ENCODE results near the gene CAPN3. TPM values are rescaled to one million over a fixed set of nuclear protein-coding genes. Genes with fewer than 3 reads are reported as not detected.

Gene CAPN3
- total RNA-seq, 3 donors from 2014 or later (not counting 1 experiment from before 2014, with no cell fraction given) = 5.5 to 10.8 (median 6.8) TPM

DNA sequence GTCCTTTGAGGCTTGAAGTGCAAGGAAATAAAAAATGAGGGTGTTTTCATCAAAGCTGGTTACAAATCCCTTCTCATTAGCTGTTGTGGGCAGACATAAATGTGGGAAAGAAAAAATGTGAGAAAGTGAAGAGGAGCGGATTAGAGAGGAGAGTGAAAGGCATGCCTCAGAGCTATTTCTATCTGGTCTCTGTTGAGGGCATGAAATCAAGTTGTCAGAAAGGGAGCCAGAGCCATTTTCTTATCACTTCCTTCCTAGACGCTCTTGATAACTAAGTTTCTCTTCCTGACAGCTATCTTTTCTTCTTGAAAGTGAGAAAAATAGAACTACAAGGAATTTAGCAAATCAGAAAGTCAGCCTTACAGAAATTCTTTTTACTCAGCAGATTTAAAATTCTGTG lies 20.8 kb upstream of the CAPN3 start:
- H3K36me3 ChIP-seq (ENCODE audit: control insufficient read depth, insufficient read depth, low read length) = peaks cover 5% of the 10 kb centered on the region
- peaks cover 19% of the 10 kb centered on the region for H3K36me3 Mint-ChIP-seq

DNA sequence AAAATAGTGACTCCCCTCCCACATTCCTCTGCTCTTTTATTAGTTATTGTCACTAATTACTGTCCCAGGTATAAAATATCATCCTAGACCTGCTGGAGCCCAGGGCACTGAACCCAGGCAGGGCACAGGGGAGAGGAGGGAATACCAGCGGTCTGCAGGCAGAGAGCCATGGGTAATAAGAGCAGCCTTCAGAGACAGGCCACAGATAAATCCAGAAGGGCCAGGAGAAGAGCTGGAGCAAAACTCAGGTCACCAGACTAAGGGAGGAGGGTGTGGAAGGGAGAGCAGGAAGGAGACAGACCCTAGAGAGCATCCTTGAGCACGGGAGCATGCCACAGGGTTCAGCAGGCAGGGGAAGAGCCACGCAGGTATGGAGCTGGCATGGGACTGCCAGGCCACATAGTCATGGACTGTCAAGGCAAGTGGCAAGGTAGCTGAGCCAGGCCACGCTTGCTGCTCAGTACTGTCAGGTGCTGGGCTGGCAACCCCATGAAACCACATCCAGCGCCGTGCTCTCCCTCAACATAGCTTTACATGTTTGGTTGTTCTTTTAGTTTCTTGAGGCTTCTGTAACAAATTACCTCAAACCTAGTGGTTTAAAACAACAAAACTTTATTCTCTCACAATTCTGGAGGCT lies 15.6 kb upstream of the CAPN3 start:
- 93% methylated on average over 6 of the region's 6 CpGs for WGBS (ENCODE audit: insufficient coverage)
- Histone ChIP-seq H3K36me3 (ENCODE audit: control insufficient read depth, insufficient read depth, low read length) (peaks cover 8% of the 10 kb centered on the region), H3K4me3 (ENCODE audit: low read length) (no peak overlapping the region), H3K27ac (ENCODE audit: low read length) (no peak overlapping the region), H3K9me3 (ENCODE audit: control insufficient read depth, insufficient read depth, low read length) (no peaks in the 10 kb centered on the region), H3K27me3 (ENCODE audit: control insufficient read depth, insufficient read depth, low read length) (no peaks in the 10 kb centered on the region), H3K4me1 (ENCODE audit: control insufficient read depth, insufficient read depth, low read length) (no peaks in the 10 kb centered on the region)
- Mint-ChIP-seq H3K9me3 (no peaks in the 10 kb centered on the region), H3K36me3 (peaks cover 12% of the 10 kb centered on the region), H3K27me3 (ENCODE audit: low read depth in 2 of 2) (no peaks in the 10 kb centered on the region), H3K4me1 (no peaks in the 10 kb centered on the region), H3K27ac (peak overlapping the region in 1 of 2 donors; percentile 45), H3K4me3 (no peak overlapping the region)
- ATAC-seq = no peak
- intact Hi-C loops (cut with micrococcal nuclease) = no loop called here
- TF ChIP-seq, protein P1, sequence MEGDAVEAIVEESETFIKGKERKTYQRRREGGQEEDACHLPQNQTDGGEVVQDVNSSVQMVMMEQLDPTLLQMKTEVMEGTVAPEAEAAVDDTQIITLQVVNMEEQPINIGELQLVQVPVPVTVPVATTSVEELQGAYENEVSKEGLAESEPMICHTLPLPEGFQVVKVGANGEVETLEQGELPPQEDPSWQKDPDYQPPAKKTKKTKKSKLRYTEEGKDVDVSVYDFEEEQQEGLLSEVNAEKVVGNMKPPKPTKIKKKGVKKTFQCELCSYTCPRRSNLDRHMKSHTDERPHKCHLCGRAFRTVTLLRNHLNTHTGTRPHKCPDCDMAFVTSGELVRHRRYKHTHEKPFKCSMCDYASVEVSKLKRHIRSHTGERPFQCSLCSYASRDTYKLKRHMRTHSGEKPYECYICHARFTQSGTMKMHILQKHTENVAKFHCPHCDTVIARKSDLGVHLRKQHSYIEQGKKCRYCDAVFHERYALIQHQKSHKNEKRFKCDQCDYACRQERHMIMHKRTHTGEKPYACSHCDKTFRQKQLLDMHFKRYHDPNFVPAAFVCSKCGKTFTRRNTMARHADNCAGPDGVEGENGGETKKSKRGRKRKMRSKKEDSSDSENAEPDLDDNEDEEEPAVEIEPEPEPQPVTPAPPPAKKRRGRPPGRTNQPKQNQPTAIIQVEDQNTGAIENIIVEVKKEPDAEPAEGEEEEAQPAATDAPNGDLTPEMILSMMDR (IDR thresholded peaks at IDR 0.05) = no peak
- DNase-seq = no peak

More for the DNA sequence above, 20.8 kb upstream of the CAPN3 start:
- no peaks in the 10 kb centered on the region for H3K27me3 ChIP-seq (ENCODE audit: control insufficient read depth, insufficient read depth, low read length)
- H3K4me3 ChIP-seq (ENCODE audit: low read length) = no peak overlapping the region
- peaks cover 5 to 6% of the 10 kb centered on the region in 2 donors for H3K9me3 Mint-ChIP-seq
- TF ChIP-seq, protein P1 (IDR thresholded peaks at IDR 0.05) = no peak
- DNase-seq (no peak), ATAC-seq (no peak)
- intact Hi-C loops (cut with micrococcal nuclease) = no loop called here
- no peak overlapping the region for H3K27ac ChIP-seq (ENCODE audit: low read length)
- H3K27me3 Mint-ChIP-seq (ENCODE audit: low read depth in 2 of 2) = no peaks in the 10 kb centered on the region
- no peaks in the 10 kb centered on the region for H3K4me1 ChIP-seq (ENCODE audit: control insufficient read depth, insufficient read depth, low read length)
- H3K4me1 Mint-ChIP-seq = no peaks in the 10 kb centered on the region
- H3K9me3 ChIP-seq (ENCODE audit: control insufficient read depth, insufficient read depth, low read length) = peaks cover 3% of the 10 kb centered on the region
- H3K4me3 Mint-ChIP-seq = no peak overlapping the region
- 100% methylated on average over 1 of the region's 2 CpGs for WGBS (ENCODE audit: insufficient coverage)
- H3K27ac Mint-ChIP-seq = no peak overlapping the region

- DNase-seq (no peak), ATAC-seq (no peak)
- H3K36me3 Mint-ChIP-seq = peaks cover 12% of the 10 kb centered on the region
- no peaks in the 10 kb centered on the region for H3K9me3 Mint-ChIP-seq
- no peaks in the 10 kb centered on the region for H3K27me3 Mint-ChIP-seq (ENCODE audit: low read depth in 2 of 2)
- H3K4me1 Mint-ChIP-seq = no peaks in the 10 kb centered on the region
- H3K27ac Mint-ChIP-seq = no peak overlapping the region
- TF ChIP-seq, protein P1 (IDR thresholded peaks at IDR 0.05) = no peak
- Histone ChIP-seq H3K4me1 (ENCODE audit: control insufficient read depth, insufficient read depth, low read length) (no peaks in the 10 kb centered on the region), H3K4me3 (ENCODE audit: low read length) (no peak overlapping the region), H3K27ac (ENCODE audit: low read length) (no peak overlapping the region), H3K9me3 (ENCODE audit: control insufficient read depth, insufficient read depth, low read length) (no peaks in the 10 kb centered on the region), H3K27me3 (ENCODE audit: control insufficient read depth, insufficient read depth, low read length) (no peaks in the 10 kb centered on the region), H3K36me3 (ENCODE audit: control insufficient read depth, insufficient read depth, low read length) (peaks cover 8% of the 10 kb centered on the region)
- no peak overlapping the region for H3K4me3 Mint-ChIP-seq
- intact Hi-C loops (cut with micrococcal nuclease) = no loop called here
- WGBS (ENCODE audit: insufficient coverage) = 69% methylated on average over 5 of the region's 5 CpGs
These were observed 14.5 kb upstream of the CAPN3 start for GRCh38 chr15:42344763-42345162.

DNA sequence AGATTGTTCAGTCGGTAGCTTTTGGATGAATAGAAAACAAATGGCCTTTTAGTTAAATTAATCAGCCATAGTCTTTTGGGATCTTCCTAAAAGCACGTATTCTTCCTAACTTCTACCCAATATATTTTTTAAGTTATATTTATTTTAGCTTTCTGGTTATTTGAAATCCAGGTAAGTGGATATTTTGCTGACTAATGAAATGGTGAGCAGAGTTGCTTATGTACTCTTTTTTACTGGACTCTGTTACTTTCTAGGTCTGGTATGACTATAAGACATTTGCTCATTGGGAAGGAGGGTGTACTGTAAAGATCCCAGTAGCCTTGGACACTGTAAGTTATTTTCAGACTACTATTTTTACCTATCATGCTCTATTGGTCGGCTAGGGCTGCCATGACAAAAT lies 13.8 kb upstream of the CAPN3 start:
- peaks cover 12% of the 10 kb centered on the region for H3K36me3 Mint-ChIP-seq
- WGBS (ENCODE audit: insufficient coverage) = 88% methylated on average over 1 of the region's 3 CpGs
- H3K27ac ChIP-seq (ENCODE audit: low read length) = no peak overlapping the region
- no peak overlapping the region for H3K4me3 Mint-ChIP-seq
- H3K27me3 ChIP-seq (ENCODE audit: control insufficient read depth, insufficient read depth, low read length) = no peaks in the 10 kb centered on the region
- no peak for ATAC-seq
- TF ChIP-seq, protein P1 (IDR thresholded peaks at IDR 0.05) = no peak
- no peaks in the 10 kb centered on the region for H3K9me3 Mint-ChIP-seq
- no peak for DNase-seq
- no peaks in the 10 kb centered on the region for H3K9me3 ChIP-seq (ENCODE audit: control insufficient read depth, insufficient read depth, low read length)
- H3K27ac Mint-ChIP-seq = no peak overlapping the region
- H3K36me3 ChIP-seq (ENCODE audit: control insufficient read depth, insufficient read depth, low read length) = peaks cover 8% of the 10 kb centered on the region
- no peak overlapping the region for H3K4me3 ChIP-seq (ENCODE audit: low read length)
- no peaks in the 10 kb centered on the region for H3K27me3 Mint-ChIP-seq (ENCODE audit: low read depth in 2 of 2)
- intact Hi-C loops (cut with micrococcal nuclease) = no loop called here
- no peaks in the 10 kb centered on the region for H3K4me1 ChIP-seq (ENCODE audit: control insufficient read depth, insufficient read depth, low read length)
- no peaks in the 10 kb centered on the region for H3K4me1 Mint-ChIP-seq

All from natural killer cell (primary cell).